ENCODE results near the gene SSU72. TPM values are rescaled to one million over a fixed set of nuclear protein-coding genes. Genes with fewer than 3 reads are reported as not detected.

SSU72 gene
- total RNA-seq, 1 experiment from 2014 or later: 179 TPM

- TF ChIP-seq, protein P1, sequence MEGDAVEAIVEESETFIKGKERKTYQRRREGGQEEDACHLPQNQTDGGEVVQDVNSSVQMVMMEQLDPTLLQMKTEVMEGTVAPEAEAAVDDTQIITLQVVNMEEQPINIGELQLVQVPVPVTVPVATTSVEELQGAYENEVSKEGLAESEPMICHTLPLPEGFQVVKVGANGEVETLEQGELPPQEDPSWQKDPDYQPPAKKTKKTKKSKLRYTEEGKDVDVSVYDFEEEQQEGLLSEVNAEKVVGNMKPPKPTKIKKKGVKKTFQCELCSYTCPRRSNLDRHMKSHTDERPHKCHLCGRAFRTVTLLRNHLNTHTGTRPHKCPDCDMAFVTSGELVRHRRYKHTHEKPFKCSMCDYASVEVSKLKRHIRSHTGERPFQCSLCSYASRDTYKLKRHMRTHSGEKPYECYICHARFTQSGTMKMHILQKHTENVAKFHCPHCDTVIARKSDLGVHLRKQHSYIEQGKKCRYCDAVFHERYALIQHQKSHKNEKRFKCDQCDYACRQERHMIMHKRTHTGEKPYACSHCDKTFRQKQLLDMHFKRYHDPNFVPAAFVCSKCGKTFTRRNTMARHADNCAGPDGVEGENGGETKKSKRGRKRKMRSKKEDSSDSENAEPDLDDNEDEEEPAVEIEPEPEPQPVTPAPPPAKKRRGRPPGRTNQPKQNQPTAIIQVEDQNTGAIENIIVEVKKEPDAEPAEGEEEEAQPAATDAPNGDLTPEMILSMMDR (conservative IDR thresholded peaks at IDR 0.05): no peak
- peak overlapping the region; percentile 84 to 93 (median 85); a peak in 5 of 7 replicates for H3K27ac Mint-ChIP-seq
Observed at GRCh38 chr1:1536019-1536937, 38.4 kb downstream of the SSU72 start.

More at GRCh38 chr1:1536019-1536937, 38.4 kb downstream of the SSU72 start:
- no peak overlapping the region; a peak in 1 of 5 replicates for H3K4me3 Mint-ChIP-seq
- no peak overlapping the region for H4K8ac ChIP-seq (replicated peaks; ENCODE audit: insufficient read length, low read depth, low read length)
- no peak overlapping the region for H2AK5ac ChIP-seq (ENCODE audit: insufficient read length, low read length)
- no peaks in the 10 kb centered on the region for H4K20me1 ChIP-seq (ENCODE audit: control insufficient read depth, insufficient read depth, insufficient read length)
- H4K5ac ChIP-seq (ENCODE audit: insufficient read length, low read depth, low read length): no peak overlapping the region
- H3T11ph ChIP-seq (ENCODE audit: low read length): no peak overlapping the region
- H3K9me3 ChIP-seq (ENCODE audit: control insufficient read depth, low read depth, low read length): no peaks in the 10 kb centered on the region
- no peak overlapping the region for H2AFZ ChIP-seq (ENCODE audit: low read length)
- no peak overlapping the region for H3K4ac ChIP-seq (ENCODE audit: low read depth, low read length)
- H3K27ac ChIP-seq (ENCODE audit: insufficient read length, low read depth, low read length): no peak overlapping the region
- no peak overlapping the region for H3K23ac ChIP-seq (ENCODE audit: insufficient read length, low read depth, low read length)
- no peak overlapping the region for H4K91ac ChIP-seq (ENCODE audit: insufficient read length, low read depth, low read length)
- H2BK15ac ChIP-seq (ENCODE audit: low read depth, low read length): no peak overlapping the region
- no peaks in the 10 kb centered on the region for H3K27me3 ChIP-seq (ENCODE audit: insufficient read depth, low read length)
- no peak overlapping the region for H2BK5ac ChIP-seq (ENCODE audit: insufficient read length, low read length)
- no CpG with 5 or more reads among the region's 48 CpGs for WGBS (ENCODE audit: extremely low coverage, insufficient read length, low lambda C conversion rate)
- no peaks in the 10 kb centered on the region for H3K79me2 ChIP-seq (ENCODE audit: insufficient read depth, low read length)
- DNase-seq: no peak
- H3K9ac ChIP-seq (ENCODE audit: extremely low read depth, insufficient read length, low read length): no peak overlapping the region
- H3K4me1 Mint-ChIP-seq: peaks cover 0 to 4% of the 10 kb centered on the region in 2 experiments; a peak in 2 of 4 replicates
- no peak overlapping the region for H3K4me2 ChIP-seq (ENCODE audit: insufficient read depth, insufficient read length, low read length)
- H3K56ac ChIP-seq (ENCODE audit: insufficient read length, low read depth, low read length): no peak overlapping the region
- no peak overlapping the region for H2BK20ac ChIP-seq (ENCODE audit: low read depth, low read length, poor library complexity, severe bottlenecking)
- H3K9me3 Mint-ChIP-seq: peaks cover 4 to 5% of the 10 kb centered on the region in 2 experiments; a peak in 4 of 5 replicates
- H3K36me3 Mint-ChIP-seq (ENCODE audit: insufficient read depth in 1 of 3, low read depth in 3 of 3): peaks cover 5 to 17% (median 10%) of the 10 kb centered on the region in 3 experiments
- no peak overlapping the region for H3K14ac ChIP-seq (ENCODE audit: insufficient read depth, low read length)
- H2BK12ac ChIP-seq (ENCODE audit: insufficient read length, low read depth, low read length): no peak overlapping the region
- no peak overlapping the region for H3K18ac ChIP-seq (ENCODE audit: insufficient read length, low read depth, low read length)
- no peaks in the 10 kb centered on the region for H3K27me3 Mint-ChIP-seq (ENCODE audit: low read depth)
- peaks cover 7% of the 10 kb centered on the region for H3K23me2 ChIP-seq (ENCODE audit: insufficient read length, low read depth, low read length, poor library complexity, severe bottlenecking)
- no peaks in the 10 kb centered on the region for H3K4me1 ChIP-seq (ENCODE audit: insufficient read depth, low read length)
- H3K79me1 ChIP-seq (ENCODE audit: insufficient read depth, low read depth, low read length, poor library complexity, severe bottlenecking): no peaks in the 10 kb centered on the region
- H2BK120ac ChIP-seq (ENCODE audit: low read depth, low read length, poor library complexity, severe bottlenecking): no peak overlapping the region
